HG02943 (cell line): ENCODE data around the gene VEPH1.
"Not testable (repeated sequence)": the region's sequence is repeated elsewhere in the genome, so short reads cannot be mapped to it uniquely, and the experiment has no call there.

Experiments used
- ATAC-seq: cut with Tn5 transposase; IDR thresholded peaks from one replicate; pipeline ENCODE4 v1.9.1; 2021; ENCODE audit warnings: mild to moderate bottlenecking, low read depth, moderate library complexity; ENCODE audit not compliant: unreplicated experiment

The VEPH1 gene

DNA sequence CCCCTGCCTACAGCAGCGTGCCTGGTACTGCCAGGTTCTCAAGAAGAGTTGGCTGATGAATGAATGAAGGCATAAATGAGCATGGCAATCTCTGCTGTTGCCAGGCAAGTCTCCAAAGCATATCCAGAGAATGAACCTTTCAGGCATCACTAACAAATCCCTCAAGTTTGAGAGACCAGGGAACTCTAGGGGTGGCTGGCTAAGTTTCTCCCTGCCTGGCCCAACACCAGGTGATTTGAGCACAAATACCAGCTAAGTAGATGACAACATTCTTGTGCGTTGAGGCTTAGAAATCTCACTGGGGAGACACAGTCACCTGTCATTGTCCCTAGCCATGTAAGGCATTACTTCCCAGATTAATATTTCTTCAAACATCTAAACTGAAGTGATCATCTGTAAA lies 147.9 kb downstream of the VEPH1 start:
- ATAC-seq, result no peak

DNA sequence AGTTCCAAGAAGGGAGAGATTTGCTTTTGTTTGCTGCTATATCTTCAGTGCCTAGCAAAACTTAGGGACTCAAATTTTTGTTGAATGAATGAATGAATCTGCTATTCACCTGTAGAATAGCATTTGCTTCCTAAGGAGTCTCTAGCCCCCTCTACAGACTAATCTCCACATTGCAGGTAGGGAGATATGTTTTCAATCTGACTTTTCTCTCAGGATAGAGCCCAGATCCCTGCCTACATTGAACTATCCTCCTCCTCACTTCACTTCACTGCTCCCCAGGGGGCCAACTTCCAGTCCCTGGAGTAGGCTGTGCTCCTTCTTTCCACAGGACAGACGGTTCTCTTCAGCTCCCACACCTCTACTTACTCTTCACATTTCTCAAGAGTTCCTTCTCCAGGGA lies 148.5 kb downstream of the VEPH1 start:
- no peak for ATAC-seq

DNA sequence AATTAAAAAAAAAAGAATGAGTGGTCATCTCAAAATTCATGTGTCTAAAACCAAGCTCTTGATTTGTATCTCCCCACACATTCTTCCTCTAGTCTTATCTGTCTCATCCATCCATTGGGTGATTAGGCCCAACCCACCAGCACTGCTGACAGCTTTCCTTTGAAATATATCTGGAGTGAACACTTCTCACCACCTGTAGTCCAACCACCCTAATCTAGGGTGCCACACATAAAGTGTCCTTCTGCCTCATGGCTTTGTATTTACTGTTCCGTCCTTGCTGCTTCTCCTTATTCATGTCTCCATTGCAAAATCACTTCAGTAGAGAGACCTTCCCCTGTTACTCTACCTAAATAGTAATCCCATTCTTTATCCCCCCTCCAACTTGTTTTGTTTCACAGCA lies 149.0 kb downstream of the VEPH1 start:
- no peak for ATAC-seq

DNA sequence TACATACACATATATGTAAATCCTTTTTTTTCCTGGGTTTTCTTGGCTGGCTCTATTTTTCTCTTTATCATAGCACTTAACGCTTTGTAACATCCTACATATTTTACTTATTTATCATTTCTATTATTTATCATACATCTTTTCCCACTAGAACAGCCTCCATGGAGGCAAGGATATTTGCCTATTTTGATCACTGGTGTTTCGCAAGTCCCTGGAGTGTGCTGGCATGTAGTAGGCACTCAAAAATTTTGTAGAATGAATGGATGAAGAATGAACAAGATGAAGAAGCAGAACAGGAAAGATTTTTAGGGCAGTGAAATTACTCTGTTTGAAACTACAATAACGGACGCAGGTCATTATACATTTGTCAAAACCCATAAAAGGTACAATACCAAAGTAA lies 149.6 kb downstream of the VEPH1 start:
- ATAC-seq, result no peak

DNA sequence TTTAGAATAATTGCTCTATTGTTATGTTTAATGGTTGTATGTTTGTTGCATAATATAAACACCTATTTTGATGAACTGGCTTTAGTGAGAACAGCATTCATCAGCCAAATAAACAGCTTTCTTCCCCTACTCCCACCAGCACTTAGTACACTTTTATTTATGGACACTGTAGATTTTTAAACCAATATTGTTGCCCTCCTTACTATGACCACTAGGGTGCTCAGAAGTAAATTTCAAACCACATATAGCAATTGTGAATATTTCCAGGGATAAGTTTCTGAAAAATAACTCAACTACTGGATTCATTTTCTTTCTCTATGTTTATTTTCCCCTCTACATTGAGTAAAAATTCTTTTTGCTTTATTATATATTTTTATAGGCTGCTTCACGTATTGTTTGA lies 151.2 kb downstream of the VEPH1 start:
- ATAC-seq, result no peak

DNA sequence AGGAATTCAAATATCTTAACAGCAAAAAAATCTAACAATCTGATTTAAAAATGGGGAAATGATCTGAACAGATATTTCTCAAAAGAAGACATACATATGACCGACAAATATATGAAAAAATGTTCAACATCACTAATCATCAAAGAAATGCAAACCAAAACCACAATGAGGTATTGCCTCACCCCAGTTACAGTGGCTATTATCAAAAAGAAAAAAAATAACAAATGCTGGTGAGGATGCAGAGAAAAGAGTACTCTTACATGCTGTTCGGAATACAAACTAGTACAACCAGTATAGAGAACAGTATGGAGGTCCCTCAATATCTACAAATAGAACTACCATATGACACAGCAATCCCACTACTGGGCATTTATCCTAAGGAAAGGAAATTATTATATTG lies 152.6 kb downstream of the VEPH1 start:
- ATAC-seq, result not testable (repeated sequence)

- not testable (repeated sequence) for ATAC-seq
Observed at GRCh38 chr3:157348304-157349075, 154.7 kb downstream of the VEPH1 start.

GRCh38 chr3:157347577-157348303 lies 155.5 kb downstream of the VEPH1 start:
- no peak for ATAC-seq

DNA sequence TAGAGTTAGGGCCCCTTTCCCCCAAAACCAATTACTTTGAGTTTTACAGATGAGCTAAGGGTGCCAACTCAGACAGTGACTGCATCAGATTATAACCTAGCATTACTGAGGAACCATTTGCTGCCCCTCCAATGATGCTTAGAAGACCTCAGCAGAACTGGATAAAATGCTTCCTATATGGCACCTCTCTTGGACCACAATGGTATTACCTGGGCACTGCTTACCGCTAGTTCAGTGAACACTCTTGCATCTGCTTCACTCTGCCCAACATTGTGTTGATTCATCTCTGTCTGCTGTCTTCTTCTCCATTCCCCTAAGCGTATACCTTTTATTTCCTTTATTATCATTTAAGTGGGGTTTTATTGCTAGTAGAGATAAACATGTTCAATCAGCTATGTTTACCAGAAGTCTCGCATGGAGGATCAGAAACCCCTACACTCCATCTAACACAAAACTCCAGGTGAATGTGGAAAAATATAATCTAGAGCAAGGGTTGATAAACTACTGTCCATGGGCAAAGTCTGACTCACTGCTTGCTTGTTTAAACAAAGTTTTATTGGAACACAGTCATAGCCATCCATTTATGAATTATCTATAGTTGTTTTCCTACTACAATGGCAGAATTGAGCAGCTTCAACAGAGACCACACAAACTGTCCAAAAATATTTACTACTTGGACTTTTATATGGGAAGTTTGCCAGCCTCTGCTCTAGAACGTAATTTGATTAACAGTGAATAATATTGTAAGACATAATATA lies 166.8 kb downstream of the VEPH1 start:
- no peak for ATAC-seq

GRCh38 chr3:157335233-157336076 lies 167.8 kb downstream of the VEPH1 start:
- ATAC-seq, result no peak

DNA sequence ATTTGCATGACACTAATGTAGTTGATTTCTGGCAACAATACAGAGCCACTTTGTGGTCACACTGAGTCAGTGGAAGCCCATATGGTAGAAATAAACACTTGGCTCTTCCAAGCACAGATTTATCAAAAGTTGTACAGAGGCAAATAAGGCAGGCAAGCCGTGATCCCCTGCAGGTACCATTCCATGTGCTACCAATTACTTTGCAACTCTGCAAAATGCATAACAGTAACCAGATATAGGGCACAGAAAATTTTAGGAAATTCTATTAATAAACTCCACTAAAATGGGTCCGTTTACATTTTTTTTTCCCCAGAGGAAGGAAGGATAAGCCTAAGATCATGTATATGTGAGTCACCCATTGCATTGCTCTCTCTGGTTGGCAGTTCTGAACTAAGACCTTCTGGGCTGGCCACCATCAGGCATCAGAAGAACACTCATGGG lies 169.6 kb downstream of the VEPH1 start:
- ATAC-seq, result no peak

DNA sequence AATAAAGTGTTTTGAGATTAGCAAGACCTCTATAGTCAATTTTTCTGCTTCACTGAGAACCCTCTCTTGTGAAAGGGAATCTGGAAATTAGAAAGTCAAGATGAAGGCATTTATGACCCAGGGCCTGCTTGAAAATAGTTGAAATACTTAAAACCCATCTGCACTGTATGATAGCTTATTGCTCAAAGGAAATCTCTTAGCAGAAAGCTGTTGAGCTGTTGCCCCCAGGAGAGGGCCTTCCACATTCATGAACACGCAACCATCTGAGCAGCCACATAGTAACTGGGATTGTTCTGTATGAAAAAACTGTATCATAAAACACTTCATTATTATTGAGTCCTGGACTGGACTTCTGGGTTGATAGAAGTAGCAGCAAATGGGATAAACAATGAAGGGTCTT lies 173.0 kb downstream of the VEPH1 start:
- no peak for ATAC-seq

DNA sequence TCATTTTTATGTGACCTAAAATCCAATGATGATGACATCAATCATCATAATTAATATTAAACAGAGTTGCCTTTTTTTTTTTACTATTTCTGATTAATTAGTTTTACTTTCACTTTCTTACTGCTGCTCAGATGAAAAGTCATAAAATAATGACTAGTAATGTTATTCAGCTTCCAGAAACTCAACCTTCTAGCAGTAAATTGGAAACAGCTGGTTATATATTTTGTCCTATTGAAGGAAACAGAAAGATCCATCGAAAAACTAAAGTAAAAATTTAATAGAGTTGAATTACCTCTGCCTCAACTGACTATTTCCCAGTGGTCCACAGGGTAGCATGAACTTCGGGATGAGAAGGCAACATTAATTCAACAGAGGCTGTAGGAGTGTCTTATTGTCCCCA lies 173.7 kb downstream of the VEPH1 start:
- ATAC-seq, result no peak

GRCh38 chr3:157327837-157328236 lies 175.4 kb downstream of the VEPH1 start:
- no peak for ATAC-seq

- ATAC-seq, result no peak
Observed at GRCh38 chr3:157327018-157327417, 176.2 kb downstream of the VEPH1 start.

DNA sequence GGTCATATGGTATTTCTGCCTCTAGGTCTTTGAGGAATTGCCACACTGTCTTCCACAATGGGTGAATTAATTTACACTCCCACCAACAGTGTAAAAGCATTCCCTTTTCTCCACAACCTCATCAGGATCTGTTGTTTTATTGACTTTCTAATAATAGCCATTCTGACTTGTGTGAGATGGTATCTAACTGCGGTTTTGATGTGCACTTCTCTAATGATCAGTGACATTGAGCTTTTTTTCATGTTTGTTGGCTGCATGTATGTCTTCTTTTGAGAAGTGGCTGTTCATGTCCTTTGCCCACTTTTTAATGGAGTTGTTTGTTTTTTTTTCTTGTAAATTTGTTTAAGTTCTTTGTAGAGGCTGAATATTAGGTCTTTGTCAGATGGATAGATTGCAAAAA lies 178.3 kb downstream of the VEPH1 start:
- ATAC-seq, result not testable (repeated sequence)

GRCh38 chr3:157323360-157323759 lies 179.9 kb downstream of the VEPH1 start:
- no peak for ATAC-seq

DNA sequence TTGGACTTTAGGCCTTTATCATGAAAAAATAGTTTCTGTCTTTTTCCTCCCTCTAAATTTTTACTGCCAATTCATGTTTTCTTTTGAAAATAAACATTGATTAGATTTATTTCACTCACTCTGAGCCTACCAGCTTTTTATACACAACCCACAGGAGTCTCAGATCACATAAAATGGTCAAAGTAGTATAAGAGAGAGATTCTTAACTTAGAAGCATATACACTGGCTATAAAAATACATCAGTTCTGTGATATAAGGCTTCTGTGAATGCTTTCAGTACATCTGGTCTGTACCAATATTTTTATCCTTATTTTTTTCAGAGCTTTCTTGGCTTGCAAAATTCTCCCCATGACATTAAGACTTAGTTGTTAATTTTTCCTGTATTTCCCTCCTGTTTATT lies 183.5 kb downstream of the VEPH1 start:
- no peak for ATAC-seq

DNA sequence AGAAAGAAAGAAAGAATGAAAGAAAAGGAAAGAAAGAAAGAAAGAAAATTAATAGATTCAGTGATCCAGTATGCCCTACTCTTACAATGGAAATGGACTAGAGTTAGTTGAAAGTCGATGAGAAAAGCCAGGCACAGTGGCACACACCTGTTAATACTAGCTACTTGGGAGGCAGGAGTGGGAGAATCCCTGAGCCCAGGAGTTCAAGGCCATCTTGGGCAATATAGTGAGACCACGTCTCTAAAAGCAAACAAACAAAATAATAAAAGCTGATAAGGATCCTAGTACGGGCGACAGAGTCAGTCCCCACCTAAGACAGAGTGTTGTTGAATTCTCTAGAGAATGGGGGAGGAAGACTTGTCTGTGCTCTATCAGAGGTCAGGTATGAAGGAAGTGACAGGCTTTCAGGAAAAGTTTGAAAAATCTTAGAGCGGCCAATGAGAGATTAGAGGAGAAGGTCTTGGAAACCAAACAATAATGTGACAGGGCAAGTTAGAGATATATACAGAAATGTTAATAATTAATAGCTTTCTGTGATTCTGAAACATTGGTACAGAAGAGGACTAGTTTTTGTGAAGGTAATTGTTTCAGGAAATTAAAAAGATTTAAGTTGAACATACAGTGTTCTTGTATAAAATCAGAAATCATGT lies 184.5 kb downstream of the VEPH1 start:
- ATAC-seq, result no peak

DNA sequence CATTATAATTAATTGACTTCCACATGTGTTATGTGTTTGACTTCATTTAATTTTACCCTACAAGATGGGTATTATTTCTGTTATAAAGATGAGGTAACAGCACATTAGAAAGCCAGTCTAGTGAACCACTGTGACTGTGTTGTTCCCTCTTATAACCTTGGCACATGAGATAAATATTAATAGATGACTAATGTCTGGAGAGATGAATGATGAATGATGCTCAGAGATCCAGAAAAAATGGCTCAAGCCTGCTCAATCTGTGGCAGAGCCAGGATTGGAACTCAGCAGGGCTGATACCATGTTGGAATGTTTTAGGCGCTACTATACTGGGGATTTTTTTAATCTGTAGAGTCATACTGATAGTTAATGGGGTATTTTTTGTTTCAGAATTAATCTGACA lies 185.3 kb downstream of the VEPH1 start:
- no peak for ATAC-seq
